Bronchial epithelial cell (primary cell): ENCODE measurements around the gene KPNA4. TPM values are rescaled to one million over a fixed set of nuclear protein-coding genes. Genes with fewer than 3 reads are reported as not detected.

Experiments
- DNase-seq: peaks from one replicate; pipeline ENCODE4 v3.0.0-alpha.2; 2010; ENCODE audit warnings: low read depth
- FAIRE-seq: peaks from 2 replicates; lab custom pipeline; 2011; peaks lifted over from hg19 to GRCh38; lab: Jason Lieb, UNC
- H3K27me3 ChIP-seq: 2 replicates; pipeline ENCODE4 v1.5.1; 2011; ENCODE audit warnings: low read length; ENCODE audit not compliant: control insufficient read depth, insufficient read depth
- H3K36me3 ChIP-seq: 2 replicates; pipeline ENCODE4 v1.5.1; 2011; ENCODE audit warnings: low read length; ENCODE audit not compliant: control insufficient read depth, insufficient read depth
- H3K4me3 ChIP-seq: 2 replicates; pipeline ENCODE4 v1.5.1; 2011; ENCODE audit warnings: mild to moderate bottlenecking, low read depth, low read length, control low read depth
- CTCF ChIP-seq: IDR thresholded peaks from 2 replicates; pipeline ENCODE4 v1.5.1; 2011; ENCODE audit warnings: mild to moderate bottlenecking, moderate library complexity, low read length, control low read depth, inconsistent platforms; ENCODE audit not compliant: insufficient read depth, severe bottlenecking
- total RNA-seq: library from RNA; depleted of rRNA; stranded (reverse); fragments of >200 nt; gene quantifications from 2 replicates; pipeline ENCODE4 v1.2.1, GENCODE V29; 2014

Gene KPNA4
- total RNA-seq, 1 donor from 2014 or later: 39.5 TPM

- Histone ChIP-seq H3K4me3 (no peak overlapping the region), H3K27me3 (no peaks in the 10 kb centered on the region), H3K36me3 (peaks cover 3% of the 10 kb centered on the region)
- FAIRE-seq (no peak), DNase-seq (peak; percentile 57)
- TF ChIP-seq CTCF: no peak
Measured at GRCh38 chr3:160447544-160447943, 117.8 kb downstream of the KPNA4 start.

GRCh38 chr3:160446522-160447056 is 118.8 kb downstream of the KPNA4 start:
- DNase-seq: no peak
- H3K27me3 ChIP-seq: no peaks in the 10 kb centered on the region
- H3K4me3 ChIP-seq: no peak overlapping the region
- FAIRE-seq: no peak
- no peak for TF ChIP-seq CTCF
- H3K36me3 ChIP-seq: peaks cover 3% of the 10 kb centered on the region

GRCh38 chr3:160445854-160446253 is 119.5 kb downstream of the KPNA4 start:
- no peak for DNase-seq
- Histone ChIP-seq H3K27me3 (no peaks in the 10 kb centered on the region), H3K36me3 (peaks cover 3% of the 10 kb centered on the region), H3K4me3 (no peak overlapping the region)
- no peak for FAIRE-seq
- no peak for TF ChIP-seq CTCF

Other genes with a start within 250 kb of the KPNA4 start
- gene IFT80, start 166.3 kb downstream of the KPNA4 start, total RNA-seq: 16.5 and 16.8 TPM in 2 replicates
- 12.1 and 12.8 TPM in 2 replicates for gene SMC4, start 165.9 kb downstream of the KPNA4 start, total RNA-seq
- 5.8 and 6.5 TPM in 2 replicates for gene TRIM59, start 115.8 kb downstream of the KPNA4 start, total RNA-seq
- gene ARL14, start 111.6 kb upstream of the KPNA4 start, total RNA-seq: 0.13 and 0.26 TPM in 2 replicates
- 3.2 and 7.3 TPM in 2 replicates for gene PPM1L, start 190.7 kb upstream of the KPNA4 start, total RNA-seq